RPMI7951 (cell line): ENCODE measurements around the gene CALB2. TPM values are rescaled to one million over a fixed set of nuclear protein-coding genes. Genes with fewer than 3 reads are reported as not detected.
"Not testable (repeated sequence)": the region's sequence is repeated elsewhere in the genome, so short reads cannot be mapped to it uniquely, and the experiment has no call there.

ENCODE experiments used
- DNase-seq: peaks from one replicate; pipeline ENCODE4 v3.0.0-alpha.2; 2012; ENCODE audit warnings: low read depth
- total RNA-seq: library from RNA; depleted of rRNA; stranded (reverse); fragments of >200 nt; shearing (Covaris generic); gene quantifications from 2 replicates; pipeline ENCODE4 v1.2.3, GENCODE V29; 2014; rRNA removed

Gene CALB2, protein sequence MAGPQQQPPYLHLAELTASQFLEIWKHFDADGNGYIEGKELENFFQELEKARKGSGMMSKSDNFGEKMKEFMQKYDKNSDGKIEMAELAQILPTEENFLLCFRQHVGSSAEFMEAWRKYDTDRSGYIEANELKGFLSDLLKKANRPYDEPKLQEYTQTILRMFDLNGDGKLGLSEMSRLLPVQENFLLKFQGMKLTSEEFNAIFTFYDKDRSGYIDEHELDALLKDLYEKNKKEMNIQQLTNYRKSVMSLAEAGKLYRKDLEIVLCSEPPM
- 1.2 and 3.2 TPM in 2 replicates for total RNA-seq

- peak; percentile 46 for DNase-seq
These were observed at the start of gene CALB2 for GRCh38 chr16:71358464-71358998. Gene CALB2 (plus strand): TSS chr16:71358723. CDS start chr16:71358793, 70 bp downstream.

GRCh38 chr16:71311553-71312158 lies 46.9 kb upstream of the CALB2 start:
- peak; percentile 11 for DNase-seq

DNA sequence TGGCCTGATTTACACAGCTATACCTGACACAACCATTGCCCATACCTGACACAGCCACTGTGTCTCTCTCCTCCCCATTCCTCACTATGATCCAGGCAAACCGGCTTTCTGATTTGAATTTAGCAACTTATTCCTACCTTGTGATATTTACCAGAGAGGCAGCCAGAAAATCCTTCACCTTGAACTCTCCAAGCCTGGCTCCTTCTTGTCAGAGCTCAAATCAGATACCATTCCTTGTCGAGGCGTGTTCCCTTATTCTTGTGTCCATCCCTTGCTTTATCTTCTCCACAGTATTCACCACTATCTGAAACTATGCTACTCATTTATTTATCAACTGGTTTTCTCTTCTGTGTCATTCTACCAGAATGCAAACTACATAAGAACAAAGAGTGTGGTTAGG lies 44.9 kb upstream of the CALB2 start:
- DNase-seq = not testable (repeated sequence)

DNA sequence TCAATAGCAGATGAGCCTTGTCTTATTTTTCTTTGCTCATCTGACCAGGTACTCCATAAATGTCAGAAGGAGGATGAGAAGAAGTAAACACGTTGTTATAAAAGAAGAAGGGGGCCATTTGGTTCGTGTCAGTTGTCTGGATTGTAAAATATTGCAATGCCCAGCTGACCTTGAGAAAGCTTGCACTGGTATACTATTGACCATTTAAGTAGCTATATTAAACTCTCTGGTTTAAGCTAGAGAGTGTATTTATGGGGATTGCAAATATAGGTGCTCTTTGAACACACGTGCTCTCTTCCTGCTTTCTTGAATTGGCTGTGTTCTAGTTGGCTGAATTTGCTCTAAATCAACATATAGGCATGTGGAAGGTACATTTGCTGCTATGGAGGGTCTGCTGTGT lies 43.3 kb upstream of the CALB2 start:
- DNase-seq = no peak

DNA sequence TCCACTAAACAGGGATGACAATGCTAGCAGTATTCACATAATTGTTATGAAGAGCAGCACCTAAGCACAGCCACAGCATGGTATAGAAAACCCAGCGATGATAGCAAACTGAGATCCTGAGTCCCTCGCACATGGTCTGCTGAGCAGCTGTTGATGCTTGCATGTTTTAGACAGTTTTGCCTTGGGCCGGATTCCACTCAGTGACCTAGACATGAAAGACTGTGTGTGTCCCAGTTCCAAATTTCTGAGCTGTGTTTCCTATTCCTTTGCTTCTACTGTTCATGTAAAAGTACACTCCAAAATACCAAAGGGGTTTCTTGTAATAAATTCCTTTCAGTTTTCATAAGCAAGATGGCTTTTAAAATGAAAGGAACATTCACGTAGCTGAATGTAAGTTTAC lies 38.5 kb upstream of the CALB2 start:
- no peak for DNase-seq

DNA sequence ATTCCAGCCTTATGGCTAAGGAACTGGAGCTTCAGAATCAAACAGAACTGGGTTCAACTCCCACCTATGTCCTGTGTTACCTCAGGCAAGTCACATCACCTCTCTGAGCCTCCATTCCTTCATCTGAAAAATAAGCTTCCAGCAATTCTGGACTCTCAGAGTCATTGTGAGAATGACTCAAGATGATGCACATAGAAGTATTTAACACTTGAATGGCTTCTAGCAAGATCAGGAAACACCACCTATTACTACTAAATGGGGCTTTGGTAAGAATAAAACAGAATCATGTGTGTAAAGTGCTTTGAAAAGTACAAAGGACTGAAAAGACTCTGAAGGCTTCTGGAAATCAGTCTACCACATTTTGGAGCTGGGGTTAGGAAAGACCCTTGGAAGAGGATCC lies 30.8 kb upstream of the CALB2 start:
- DNase-seq = no peak

DNA sequence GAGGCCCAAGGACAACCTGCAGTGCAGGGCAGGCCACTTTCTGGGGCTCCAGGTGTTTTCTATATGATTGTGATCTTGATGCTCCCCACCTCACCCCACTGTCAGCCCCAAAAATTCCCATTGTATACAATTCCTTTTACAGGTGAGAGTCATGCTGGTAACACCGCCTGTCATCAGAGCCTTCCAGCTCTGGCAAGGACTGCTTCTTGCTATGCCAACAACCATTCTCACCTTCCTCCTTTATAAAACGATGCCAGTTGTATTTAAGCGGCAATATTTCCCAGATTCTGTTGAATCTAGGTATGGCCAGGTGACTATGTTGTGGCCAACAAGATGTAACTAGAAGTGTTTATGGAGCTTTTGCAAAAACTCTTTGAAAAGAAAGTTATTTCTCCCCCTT lies 30.4 kb upstream of the CALB2 start:
- no peak for DNase-seq

DNA sequence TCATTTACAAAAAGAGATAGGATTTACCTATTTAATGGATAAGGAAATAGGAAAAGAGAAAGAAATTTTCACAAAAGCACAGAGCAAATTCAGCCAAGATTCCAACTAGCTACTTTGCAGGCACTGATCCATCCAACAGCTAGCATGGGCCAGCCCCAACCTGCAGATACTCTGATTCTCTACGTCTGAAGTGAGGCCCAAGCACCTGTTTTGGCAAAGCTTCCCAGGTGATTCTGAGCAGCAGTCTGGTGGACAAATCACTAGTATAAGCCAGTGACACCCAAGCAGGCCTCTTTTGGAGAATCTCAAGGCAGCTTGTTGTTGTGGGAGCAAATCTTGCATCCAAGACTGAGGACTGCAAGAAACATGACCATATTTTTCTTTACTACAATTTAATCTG lies 20.9 kb upstream of the CALB2 start:
- DNase-seq = no peak

GRCh38 chr16:71338193-71338592 lies 20.3 kb upstream of the CALB2 start:
- peak; percentile 56 for DNase-seq

DNA sequence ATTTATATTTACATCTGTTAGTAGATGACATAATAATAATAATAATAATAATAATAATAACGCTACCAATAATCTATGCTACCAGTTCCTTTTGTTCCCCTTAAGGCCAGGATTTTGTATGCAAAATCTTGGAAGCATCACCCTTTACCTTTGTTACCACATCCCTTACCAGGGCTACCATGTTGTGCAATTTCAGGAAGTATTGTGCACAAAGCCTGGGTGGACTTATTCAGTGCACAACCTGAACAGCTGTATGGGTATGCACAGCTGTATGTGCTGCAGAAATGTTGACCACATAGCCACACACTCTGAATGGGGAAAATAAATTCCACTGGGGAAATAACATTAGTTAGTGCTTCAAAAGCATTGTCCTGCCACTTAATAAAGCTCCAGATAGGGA lies 19.9 kb upstream of the CALB2 start:
- no peak for DNase-seq

GRCh38 chr16:71339236-71340171 lies 19.0 kb upstream of the CALB2 start:
- no peak for DNase-seq

DNA sequence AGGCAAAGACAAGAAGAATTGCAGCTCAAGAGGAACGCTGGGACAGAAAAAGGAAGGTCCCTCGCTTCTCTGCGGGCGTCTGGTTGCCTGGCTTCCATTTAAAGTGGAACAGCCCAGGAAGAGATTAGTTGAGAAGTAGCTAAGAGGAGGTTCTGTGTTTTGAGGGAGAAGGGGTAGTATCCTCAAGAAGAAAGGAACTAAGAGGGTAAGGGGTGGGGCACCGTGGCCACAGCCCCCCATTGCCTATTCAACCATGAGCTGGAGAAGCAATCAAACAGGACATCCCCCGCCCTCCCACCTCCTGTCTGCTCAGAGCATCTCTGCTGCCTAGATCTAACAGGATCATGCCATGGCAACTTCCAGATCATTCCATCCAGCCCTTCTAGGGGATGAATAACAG lies 18.1 kb upstream of the CALB2 start:
- DNase-seq = no peak

DNA sequence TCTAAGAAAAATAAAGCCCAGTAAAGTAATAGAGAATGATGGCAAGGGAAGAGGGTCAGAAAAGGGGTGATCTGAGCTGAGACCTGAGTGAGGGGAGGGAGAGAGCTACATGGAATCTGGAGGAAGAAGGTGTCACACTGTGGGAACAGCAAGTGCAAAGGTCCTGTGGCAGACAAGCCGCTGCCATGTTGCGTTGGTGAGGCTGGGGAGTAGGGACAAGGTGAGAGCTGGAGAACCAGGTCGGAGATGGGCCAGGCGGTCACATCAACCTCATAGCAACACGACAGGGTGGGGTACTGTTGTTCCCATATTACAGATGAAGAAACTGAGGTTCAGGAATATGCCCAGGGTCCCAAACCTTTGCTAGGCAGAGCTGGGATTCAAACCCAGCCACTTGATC lies 16.6 kb upstream of the CALB2 start:
- no peak for DNase-seq

DNA sequence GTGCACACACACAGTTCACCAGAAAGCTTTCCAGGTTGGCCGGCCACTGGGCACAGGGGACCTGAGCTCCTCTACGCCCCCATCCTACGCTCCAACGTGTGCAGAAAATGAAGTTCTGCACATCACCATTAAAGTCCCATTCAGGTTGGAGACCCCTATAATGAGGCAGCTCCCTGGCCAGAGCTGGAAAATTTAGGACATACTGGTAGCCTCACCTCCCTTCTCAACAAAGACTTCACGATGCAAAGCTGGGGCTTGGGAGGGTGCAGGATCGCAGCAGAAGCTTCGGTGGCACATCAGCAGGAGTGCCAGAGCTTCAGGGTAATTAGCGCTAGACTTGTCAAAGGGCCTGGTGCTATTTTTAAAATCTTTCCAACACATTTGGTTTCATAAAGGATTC lies 15.4 kb upstream of the CALB2 start:
- DNase-seq = no peak

DNA sequence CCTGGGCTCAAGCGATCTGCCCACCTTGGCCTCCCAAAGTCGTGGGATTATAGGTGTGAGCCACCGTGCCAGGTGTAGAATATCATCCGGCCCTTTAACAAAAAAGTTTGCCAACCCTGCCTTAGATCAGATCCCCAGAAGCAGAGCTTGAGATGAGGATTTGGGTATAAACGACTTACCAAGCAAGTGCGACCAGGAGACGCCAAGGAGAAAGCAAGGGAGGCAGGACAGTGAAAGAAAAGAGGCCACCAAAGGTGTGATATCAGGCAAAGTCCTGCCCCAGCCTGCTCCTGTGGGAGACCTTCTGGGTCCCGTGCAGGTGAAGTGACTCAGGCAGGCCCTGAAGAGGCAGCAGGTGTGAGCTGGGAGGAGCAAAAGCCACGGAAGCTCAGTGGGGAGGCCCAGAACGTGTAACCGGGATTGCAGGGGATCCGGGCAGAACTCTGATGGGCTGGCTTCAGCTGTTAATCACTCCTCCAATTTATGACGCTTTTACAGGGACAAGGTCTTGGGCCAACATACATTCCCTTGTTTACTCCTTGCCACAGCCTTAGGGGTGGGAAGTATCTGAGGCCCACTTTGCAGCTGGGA lies 14.1 kb upstream of the CALB2 start:
- no peak for DNase-seq

DNA sequence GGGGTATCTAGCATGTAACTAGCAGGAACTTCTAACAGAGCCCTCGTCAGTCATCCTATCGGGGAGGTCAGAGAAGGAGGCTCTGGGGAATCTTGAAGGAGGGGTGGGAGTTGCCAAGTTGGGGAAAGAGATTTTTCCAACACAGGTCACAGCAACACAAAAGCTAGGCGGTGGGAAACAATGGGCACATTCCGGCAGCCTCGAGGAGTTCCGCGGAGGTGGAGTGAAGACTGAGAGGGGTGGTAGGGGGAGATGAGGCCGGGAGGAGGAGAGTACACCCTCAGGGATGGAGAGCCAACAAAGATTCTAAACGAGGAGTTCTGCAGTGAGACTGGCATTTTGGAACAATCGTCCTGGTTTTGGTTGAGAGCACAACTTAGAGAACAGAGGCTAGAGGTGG lies 13.5 kb upstream of the CALB2 start:
- no peak for DNase-seq

DNA sequence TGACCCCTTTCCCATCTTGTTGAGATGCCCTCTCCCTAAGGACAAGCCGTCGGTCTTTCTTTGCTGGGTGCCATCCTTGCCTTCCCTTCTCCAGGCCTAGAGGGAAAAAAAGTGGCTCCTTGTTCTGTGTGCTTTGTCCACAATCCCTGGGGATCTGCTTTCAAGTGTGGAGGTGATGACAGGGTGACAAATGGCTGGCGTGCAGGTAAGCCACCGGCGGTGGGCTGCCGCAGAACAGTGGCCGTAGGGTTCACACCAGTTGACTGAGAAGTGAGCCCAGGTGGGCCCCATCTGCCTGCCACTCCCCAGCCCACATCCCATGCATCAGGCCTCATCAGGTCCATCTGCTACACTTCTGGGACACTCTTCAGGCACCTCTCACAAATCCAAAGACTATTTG lies 11.4 kb upstream of the CALB2 start:
- no peak for DNase-seq

DNA sequence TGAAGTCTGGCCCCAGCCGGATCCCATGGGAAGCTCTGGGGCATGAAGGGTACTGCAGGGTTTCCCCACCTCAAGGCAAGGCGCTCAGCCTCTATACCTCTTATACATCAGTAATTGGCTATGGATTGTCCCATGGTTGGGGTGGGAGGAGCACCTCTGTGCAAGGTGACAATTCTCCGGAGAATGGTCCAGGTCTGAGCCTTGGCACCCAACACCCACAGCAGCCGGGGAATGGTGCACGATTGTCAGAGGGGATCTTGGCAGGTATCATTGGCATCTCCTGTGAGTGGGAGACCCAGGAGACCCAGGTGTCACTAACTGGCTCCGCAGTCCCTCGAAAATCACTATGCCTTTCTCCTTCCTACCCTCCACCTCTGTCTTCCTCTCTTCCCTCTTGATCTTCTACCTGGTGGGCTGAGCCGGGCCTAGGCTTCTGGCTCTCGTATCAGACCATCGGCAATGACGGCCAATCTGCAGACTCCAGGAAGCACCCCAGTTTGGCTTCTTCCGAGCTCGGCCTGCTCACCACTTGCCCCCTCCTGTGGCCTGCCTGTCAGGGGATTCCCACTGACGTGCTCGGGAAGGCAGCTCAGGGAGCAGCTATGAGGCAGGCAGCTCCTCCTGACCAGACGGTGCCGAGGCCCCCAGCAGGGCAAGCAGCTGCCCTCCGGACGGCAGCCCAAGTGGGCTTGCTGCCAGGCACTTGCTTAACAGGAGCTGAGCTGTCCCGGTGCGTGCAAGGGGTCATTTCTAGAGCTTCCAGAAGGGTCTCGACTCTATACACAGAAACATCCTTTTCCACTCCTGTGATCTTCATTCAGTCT lies 10.0 kb upstream of the CALB2 start:
- DNase-seq = no peak

- DNase-seq = no peak
These were observed 7.5 kb upstream of the CALB2 start for GRCh38 chr16:71350821-71351557.

DNA sequence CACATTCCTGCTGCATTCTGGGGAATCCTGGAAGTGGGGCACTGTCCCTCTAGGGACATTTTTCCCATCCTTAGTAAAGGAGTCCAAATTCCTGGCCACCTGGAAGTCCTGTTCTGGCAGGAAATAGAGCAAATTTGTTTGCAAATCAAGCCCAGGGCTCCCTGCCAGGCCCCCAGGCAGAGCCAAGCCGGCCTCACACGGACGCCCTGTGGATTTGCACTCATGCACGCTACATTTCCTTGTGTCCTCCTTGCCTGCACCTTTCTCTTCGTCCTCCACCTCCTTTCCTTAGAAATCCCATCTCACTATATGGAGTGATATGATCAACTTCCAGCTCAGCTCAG lies 7.0 kb upstream of the CALB2 start:
- DNase-seq = no peak

GRCh38 chr16:71352466-71352865 lies 6.1 kb upstream of the CALB2 start:
- DNase-seq = no peak
